Measurements from ENCODE around the gene PRDX6.
A peak's percentile ranks its signal among the peaks of the same experiment; 100 is the strongest.
"Not testable (repeated sequence)": the region's sequence is repeated elsewhere in the genome, so short reads cannot be mapped to it uniquely, and the experiment has no call there.

The PRDX6 gene

DNA sequence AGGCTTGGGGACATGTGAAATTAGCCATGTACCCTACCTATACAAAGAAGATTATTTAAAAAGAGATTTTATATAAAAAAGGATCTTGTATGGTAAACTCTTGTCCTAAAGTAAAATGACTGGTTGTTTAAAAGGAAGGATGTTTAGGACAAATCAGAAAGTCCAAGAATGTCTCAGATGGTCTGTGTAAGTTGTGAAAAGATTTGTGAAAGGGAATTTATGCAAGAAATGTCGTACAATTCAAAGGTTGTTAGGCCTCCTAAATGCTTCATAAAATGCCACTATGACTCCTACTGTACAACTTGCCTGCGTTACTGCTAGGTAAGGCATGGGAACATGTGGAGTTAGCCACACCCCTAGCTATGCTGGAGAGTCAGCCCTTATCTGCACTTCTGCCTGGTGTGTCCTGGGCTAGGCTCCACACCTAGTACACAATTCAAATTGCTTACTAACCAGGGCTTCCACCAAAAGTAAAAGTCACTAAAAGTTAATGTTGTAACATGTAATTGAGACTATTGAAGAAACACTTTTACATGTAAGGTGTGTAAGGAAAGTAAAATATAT, 19.7 kb downstream of the PRDX6 start:
- DNase-seq, result no peak

DNA sequence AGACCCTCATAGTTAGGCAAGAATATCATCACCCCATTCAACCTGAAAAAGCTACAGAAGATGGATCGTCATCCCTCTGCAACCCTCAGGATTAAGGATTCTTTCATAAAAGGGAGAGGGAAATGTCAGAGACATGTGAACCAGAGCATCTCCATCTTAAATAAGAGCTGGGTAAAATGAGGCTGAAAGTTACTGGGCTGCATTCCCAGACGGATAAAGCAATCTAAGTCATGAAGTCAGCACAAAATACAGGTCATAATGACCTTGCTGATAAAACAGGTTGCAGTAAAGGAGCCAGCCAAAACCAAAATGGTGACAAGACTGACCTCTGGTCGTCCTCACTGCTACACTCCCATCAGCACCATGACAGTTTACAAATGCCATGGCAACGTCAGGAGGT, 22.6 kb downstream of the PRDX6 start:
- no peak for DNase-seq

DNA sequence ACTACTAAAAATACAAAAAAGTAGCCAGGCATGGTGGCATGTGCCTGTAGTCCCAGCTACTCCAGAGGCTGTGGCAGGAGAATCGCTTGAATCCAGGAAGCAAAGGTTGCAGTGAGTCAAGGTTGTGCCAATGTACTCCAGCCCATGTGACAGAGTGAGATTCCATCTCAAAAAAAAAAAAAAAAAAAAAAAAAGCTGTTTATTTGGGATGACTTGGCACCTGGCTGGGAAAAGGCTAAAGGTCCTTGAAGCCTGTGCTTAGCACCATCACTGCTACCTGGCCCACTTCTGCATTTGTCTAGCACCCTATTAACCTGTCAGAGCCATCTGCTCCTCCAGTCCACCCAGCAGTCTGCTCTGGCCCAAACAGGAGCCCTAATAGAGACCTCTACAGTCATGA, 25.0 kb downstream of the PRDX6 start:
- DNase-seq, result no peak

DNA sequence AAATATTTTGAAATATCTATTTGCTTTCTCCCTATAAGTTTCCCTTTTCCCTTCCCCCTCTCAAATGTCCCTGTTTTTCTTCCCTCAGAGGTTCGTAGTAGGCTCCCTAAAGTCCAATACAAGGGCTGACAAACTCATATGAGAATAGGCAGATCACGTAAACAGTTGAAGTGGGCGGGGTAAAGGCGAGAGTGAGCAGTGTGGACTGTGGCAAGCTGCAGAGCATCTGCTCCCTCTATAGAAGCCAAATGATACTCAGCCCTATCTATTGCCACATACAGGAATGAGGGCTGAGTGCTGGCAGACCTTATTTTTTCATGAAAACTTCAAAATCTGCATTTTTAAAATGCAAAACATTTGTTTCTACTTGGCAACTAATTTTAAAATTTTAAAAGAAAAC, 26.3 kb downstream of the PRDX6 start:
- no peak for DNase-seq

DNA sequence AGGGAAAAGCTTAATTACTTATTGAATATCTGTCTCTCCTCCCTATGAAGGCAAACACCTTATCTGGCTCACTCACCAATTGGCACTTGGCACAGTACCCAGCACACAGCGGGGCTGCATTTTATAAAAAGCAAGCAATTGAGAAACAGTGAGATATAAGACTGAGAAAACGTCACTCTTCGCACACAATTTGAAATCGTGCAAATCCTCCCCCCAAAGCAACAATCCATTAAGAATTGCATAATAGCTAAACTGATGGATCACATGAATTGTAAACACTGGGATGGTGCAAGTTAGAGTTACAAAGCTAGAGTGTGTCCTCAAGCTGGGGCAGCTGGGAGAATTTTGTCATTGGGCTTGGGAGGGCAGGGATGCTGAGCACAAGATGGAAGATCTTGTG, 27.1 kb downstream of the PRDX6 start:
- DNase-seq, result no peak

DNA sequence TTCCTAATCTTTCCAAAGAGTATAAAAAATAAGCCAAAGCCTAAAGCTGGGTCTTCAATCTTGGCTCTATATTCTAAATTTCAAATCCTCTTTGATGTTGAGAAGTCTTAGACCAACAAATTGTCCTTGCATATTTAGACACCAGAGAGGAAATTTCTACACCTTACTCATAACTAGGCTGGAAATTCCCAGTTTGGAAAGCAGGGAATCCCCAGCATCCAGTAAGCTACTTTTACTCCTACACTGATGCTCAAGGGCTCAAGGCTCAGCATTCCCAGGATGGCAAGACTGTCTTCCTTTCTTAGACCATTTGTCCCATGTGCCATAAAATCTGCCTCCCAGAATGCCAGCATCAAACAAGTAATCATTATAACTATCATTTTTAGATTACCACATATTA, 28.3 kb downstream of the PRDX6 start:
- DNase-seq, result no peak

DNA sequence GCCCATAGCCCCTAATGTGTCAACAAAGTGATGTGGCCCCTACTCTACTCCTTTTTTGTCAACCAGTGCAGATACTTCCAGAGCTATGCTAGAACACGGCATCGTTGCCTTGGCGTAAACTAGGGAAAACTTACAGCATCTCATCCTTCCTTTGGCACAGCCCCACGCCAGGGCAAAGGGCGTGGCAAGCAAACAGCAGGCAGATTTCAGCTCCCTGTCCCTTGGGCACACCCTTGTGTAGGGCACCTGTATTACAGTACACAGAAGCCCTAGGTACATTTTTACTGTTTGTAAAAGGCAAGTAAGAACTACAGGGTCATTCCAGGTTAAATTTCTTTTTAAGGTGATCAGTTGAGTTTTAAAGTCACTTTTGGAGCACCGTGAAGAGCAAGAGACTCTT, 29.3 kb downstream of the PRDX6 start:
- DNase-seq, result no peak

DNA sequence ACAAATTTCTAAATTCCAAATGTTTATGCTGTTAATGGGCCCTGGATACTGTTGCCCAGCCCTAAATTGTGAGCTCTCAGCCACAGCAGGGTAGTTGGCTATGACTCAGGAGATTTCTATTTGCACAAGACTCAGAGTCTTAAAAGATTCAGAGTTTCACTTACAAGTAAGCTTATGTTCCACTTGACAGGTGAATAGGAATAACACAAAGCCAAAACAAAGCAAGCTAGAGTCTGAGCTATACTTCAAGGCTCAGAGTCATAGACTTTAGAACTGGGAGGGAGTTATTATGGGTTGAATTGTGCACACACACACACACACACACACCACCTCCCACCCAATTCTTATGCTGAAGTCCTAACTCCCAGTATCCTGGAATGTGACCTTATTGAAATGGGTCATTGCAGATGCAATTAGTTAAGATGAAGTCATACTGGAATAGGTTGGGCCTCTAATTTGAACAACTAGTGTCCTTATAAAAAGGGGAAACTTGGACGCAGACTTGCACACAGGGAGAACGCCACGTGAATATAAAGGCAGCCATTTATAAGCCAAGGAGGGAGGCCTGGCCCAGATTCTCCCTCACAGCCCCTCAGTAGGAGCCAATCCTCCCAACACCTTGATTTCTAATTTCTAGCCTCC, 30.2 kb downstream of the PRDX6 start:
- peak in 16 of 58 donors; percentile 1 to 48 (median 20) for DNase-seq

DNA sequence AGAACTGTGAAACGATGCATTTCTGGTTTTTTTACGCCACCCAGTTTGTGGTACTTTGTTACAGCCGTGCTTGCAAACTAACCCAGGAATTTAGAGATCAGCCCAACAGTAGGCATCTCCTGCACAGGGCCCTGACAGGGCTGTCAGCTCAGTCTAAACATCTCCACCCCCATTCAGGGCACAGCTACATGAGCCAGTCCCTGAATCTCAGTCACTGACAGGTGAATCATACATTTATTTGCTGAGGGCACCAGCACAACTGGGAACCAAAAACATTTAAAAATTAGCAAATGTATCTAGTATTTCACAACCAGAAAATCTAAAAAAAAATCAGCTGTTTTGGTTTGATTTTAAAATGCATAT, 30.7 kb downstream of the PRDX6 start:
- DNase-seq, result peak in 2 of 58 donors; percentile 3 to 40

DNA sequence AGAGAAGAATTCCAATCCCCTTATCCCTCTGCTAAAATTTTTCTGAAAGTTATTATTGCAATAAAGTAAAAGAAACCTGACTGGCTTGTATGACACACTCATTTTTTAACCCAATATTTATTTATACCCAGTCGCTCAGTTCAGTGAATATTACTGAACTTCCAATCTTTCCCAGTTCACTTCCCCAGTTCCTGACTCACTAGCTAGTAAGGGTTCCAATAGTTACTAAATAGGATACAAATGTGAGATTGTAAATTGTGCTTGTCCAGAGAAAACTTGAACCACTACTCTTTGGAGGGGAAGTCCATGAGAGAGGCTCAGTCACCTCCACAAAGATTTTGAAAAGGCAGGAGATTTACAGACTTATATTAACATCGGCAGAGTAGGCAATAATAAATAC, 31.4 kb downstream of the PRDX6 start:
- DNase-seq, result no peak

DNA sequence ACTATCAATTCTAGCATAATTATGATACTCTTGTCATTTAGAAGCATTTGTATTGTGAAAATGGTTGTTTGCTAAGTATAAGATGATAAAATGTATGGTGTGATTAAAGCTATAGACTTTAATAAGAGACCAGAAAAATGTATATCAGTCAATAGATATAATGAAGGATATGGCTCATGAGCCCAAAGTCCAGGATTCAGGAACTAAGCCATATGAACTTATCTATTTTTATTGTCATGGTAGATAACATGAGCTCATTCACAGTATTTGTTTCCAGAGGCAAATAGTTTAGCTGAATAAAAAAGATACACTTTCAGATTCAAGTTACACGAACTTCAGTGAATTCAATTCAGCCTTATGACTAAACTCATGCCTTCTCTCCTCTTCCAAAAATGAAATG, 32.7 kb downstream of the PRDX6 start:
- no peak for DNase-seq

DNA sequence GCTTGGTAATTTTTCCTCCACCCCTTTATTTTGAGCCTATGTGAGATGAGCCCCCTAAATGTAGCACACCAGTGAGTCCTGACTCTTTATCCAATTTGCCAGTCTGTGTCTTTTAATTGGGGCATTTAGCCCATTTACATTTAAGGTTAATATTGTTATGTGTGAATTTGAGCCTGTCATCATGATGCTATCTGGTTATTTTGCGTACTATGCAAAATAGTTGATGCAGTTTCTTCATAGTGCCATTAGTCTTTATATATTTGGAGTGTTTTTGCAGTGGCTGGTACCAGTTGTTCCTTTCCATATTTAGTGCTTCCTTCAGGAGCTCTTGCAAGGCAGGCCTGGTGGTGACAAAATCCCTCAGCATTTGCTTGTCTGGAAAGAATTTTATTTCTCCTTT, 37.4 kb downstream of the PRDX6 start:
- not testable (repeated sequence) for DNase-seq

DNA sequence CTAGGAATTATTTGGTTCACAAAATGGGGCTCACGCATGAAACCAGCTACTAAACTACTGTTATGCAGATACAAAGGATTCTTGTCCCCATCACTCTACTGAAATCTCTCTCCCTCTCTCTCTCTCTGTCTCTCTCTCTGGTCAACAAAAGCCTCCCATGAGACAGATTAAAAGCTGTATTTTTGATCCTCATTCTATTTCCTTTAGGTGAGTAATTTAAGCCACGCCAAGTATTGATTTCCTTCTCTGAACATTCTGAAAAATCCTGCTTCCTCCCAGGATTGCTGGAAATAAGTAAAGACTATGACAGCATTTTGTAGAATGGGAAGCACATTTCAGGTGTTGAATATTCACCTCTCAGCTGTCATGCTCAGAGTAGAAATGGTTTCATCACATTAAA, 43.7 kb downstream of the PRDX6 start:
- no peak for DNase-seq

DNA sequence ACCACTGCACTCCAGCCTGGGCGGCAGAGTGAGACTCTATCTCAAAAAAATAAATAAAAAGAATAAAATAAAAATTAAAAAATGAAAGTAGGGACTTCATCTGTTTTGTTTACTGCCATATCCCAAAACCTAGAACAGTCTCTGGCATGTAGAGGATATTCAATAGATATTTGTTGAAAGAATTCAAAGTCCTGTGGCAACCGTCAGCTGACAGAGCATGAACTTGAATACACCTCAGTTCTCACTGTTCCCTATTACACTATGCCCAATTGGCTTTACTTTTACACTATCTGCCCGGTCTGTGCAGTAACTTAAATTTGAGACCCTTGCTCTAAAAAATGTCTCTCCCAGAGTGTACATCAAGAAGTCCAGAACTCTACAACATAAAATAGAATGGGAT, 46.2 kb downstream of the PRDX6 start:
- no peak for DNase-seq

DNA sequence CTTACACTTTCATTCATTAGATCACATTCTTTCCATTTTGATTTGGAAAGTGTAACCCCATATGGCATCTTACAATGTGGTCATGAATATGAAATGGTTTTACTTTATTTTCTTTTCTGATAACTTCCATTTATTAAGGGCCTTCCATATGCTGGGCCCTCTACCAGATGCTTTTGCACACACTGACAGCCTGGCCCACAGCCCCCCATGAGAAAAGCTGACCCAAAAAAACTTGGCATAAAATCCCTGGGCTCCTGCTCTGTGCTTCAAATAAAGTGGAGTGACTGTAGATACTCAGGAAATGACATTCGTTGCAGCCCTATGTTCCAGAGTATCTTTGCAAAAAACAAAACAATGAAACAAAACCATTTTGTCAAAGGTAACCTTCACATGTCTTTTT, 48.8 kb downstream of the PRDX6 start:
- DNase-seq, result no peak

DNA sequence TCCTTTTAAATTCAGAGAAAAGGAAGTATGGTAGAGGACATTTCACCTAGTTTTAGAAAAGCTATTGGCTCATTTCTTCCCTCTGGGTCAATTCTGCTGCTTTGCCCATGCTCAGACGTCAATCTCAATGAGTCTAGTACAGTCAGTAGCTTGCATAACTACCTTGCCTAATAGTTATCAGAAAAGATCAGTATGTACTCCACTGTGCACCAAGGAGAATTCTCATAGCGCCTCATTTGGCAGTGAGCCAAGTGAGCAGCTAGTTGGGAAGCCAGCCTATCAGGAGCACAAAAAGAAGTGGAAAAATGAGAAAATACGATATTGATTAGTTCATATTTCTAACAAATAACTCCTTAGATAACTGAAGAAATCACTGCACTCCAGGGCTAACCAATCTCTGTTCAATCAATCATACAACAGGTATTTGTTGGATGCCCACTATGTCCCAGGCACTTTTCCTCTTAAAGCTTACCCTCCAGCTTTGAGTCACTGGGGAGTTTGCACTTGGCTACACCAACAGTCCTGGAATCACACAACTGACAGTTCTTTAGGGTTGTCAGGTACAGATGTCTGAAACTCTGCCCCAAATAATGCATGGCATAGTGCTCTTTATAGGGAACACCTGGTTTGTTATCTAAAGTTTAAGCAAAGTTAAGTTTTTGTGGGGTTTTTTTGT, 50.2 kb downstream of the PRDX6 start:
- no peak for DNase-seq

DNA sequence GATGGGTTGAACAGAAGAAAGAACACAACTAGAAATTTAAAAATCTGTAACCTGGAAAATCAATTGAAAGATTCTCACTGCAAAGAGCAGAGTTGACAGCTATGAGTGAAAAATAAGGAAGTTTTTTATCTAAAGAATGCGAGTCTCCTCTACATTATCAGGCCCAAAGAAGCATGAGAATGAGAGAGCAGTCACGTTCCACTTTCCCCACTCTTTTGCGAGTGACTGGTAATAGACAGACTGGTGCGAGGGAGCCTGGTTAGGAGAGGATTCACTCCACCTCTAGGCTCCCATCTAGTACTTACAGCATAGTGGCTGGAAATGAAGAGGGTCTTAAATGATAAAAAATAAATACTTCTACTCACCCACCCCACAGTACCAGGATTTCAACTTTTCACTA, 52.0 kb downstream of the PRDX6 start:
- no peak for DNase-seq

DNA sequence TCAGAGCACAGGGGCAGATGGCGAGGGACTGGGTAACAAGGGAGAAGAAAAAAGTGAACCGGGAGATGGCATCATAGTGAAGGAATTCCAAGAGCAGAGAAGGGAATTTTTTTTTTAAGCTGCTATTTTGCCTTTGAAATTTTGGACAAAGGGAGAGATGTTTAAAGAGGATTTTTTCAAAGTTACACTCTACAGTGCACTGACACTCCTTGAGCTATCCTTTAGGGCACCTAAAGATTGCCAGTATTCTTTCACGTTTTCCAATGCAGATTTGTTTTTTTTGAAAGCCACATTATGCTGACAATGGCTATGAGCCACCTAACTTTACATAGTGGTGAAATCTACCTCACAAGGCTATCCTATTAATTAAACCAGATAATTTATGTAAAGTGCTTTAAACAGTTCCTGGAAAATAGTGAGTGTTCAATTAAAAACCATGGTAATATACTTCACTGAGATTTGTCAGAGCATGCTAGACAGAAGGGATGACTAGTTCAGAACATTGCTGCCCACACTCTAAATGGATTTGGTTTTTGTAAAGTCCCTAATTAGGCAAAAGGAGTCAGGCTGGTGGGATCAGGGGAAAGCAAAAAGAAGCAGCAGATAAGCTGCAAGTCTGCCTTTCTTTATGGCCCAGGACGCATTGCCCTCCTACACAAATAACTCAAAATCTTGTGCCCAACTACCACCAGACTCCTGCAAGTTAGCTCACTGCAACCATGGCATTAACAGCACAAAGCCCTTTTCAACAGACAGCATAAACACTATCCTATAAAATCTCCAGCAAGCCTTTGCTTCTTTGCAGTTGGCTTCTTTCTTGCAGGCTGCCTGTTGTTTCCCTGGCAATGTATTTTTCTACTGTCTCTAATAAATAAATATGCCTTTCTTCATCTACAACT, 53.9 kb downstream of the PRDX6 start:
- DNase-seq, result no peak

DNA sequence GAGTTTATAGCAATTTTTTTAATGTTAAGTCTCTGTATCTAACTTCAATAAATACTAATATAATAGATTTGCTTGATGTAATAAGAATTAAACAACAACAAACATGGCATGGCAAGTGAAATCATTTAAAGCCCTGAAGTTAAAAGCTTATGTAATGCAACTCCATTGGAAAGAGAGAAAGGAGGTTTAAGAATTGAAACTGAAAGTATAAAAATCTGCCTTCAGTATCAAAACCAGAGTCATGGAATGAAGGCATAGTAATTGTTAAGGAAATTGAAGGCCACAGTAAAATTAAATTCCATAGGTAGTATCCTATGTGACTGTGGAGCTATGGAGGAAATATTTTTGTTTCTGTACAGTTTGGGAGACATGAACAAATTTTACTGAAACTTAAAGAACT, 55.1 kb downstream of the PRDX6 start:
- DNase-seq, result no peak

DNA sequence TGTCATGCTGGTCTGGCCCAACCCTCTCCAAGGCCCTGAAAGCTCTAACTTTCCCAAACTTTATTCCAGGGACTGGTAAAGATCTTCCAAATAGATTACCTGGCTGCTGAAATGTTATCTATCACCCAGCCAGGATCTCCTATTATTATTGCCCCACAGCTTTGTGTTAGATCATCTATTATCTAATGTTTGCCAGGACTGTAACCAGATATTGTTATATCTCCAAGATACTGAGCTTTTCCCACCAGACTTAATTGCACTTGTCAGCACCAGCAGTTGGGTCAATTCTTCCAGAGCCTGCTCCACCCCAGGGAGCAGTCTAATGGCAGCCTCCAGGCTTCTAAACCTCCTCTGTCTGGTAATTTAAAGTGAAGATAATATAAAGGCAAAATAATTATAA, 59.1 kb downstream of the PRDX6 start:
- DNase-seq, result no peak
